ENCODE data around the gene C13orf42. TPM values are rescaled to one million over a fixed set of nuclear protein-coding genes. Genes with fewer than 3 reads are reported as not detected.

The C13orf42 gene
- total RNA-seq, 2 experiments from 2014 or later: not detected

GRCh38 chr13:51064753-51065152 lies 46.3 kb downstream of the C13orf42 start:
- ATAC-seq (no peak), DNase-seq (no peak)
- H3K9me3 Mint-ChIP-seq: no peaks in the 10 kb centered on the region
- H3K27me3 Mint-ChIP-seq: peaks cover 16% of the 10 kb centered on the region
- CTCF ChIA-PET: no interaction called here
- TF ChIP-seq CTCF (IDR thresholded peaks at IDR 0.05): no peak
- H3K27ac Mint-ChIP-seq: no peak overlapping the region
- peaks cover 3% of the 10 kb centered on the region for H3K4me1 Mint-ChIP-seq (ENCODE audit: low read depth)
- intact Hi-C loops (cut with micrococcal nuclease): no loop called here
- H3K36me3 Mint-ChIP-seq (ENCODE audit: low read depth): no peaks in the 10 kb centered on the region
- H3K4me3 Mint-ChIP-seq: no peak overlapping the region
- POLR2A ChIA-PET: interaction anchor here (0.6 kb wide), 1 partner anchor 1035 kb away, joined by 3 read pairs; no protein-coding TSS in a partner anchor

GRCh38 chr13:51063909-51064308 lies 47.2 kb downstream of the C13orf42 start:
- Mint-ChIP-seq H3K36me3 (ENCODE audit: low read depth) (no peaks in the 10 kb centered on the region), H3K27me3 (peaks cover 16% of the 10 kb centered on the region), H3K27ac (no peak overlapping the region), H3K4me1 (ENCODE audit: low read depth) (peaks cover 3% of the 10 kb centered on the region), H3K4me3 (no peak overlapping the region), H3K9me3 (no peaks in the 10 kb centered on the region)
- TF ChIP-seq CTCF (IDR thresholded peaks at IDR 0.05): no peak
- no peak for DNase-seq
- CTCF ChIA-PET: no interaction called here
- POLR2A ChIA-PET: no interaction called here
- intact Hi-C loops (cut with micrococcal nuclease): no loop called here
- no peak for ATAC-seq

- H3K27me3 Mint-ChIP-seq: no peaks in the 10 kb centered on the region
- intact Hi-C loops (cut with micrococcal nuclease): no loop called here
- TF ChIP-seq CTCF (IDR thresholded peaks at IDR 0.05): no peak
- DNase-seq (no peak), ATAC-seq (no peak)
- CTCF ChIA-PET: interaction anchor here (1.1 to 3.0 kb wide), 2 partner anchors 11 to 228 kb away, joined by 4 to 15 read pairs; no protein-coding TSS in a partner anchor
- no peak overlapping the region for H3K27ac Mint-ChIP-seq
- H3K4me1 Mint-ChIP-seq (ENCODE audit: low read depth): no peaks in the 10 kb centered on the region
- H3K36me3 Mint-ChIP-seq (ENCODE audit: low read depth): no peaks in the 10 kb centered on the region
- H3K4me3 Mint-ChIP-seq: no peak overlapping the region
- POLR2A ChIA-PET: no interaction called here
- no peaks in the 10 kb centered on the region for H3K9me3 Mint-ChIP-seq
Observed at GRCh38 chr13:51058461-51059167, 52.5 kb downstream of the C13orf42 start.

GRCh38 chr13:51057906-51058305 lies 53.2 kb downstream of the C13orf42 start:
- ATAC-seq (no peak), DNase-seq (no peak)
- ChIA-PET POLR2A (no interaction called here), CTCF (interaction anchor here (1.1 to 3.0 kb wide), 2 partner anchors 11 to 229 kb away, joined by 4 to 15 read pairs; no protein-coding TSS in a partner anchor)
- Mint-ChIP-seq H3K27ac (no peak overlapping the region), H3K27me3 (no peaks in the 10 kb centered on the region), H3K36me3 (ENCODE audit: low read depth) (no peaks in the 10 kb centered on the region), H3K4me1 (ENCODE audit: low read depth) (no peaks in the 10 kb centered on the region), H3K9me3 (no peaks in the 10 kb centered on the region), H3K4me3 (no peak overlapping the region)
- TF ChIP-seq CTCF (IDR thresholded peaks at IDR 0.05): no peak
- intact Hi-C loops (cut with micrococcal nuclease): no loop called here

- H3K27me3 Mint-ChIP-seq: no peaks in the 10 kb centered on the region
- POLR2A ChIA-PET: no interaction called here
- ATAC-seq (no peak), DNase-seq (no peak)
- no peaks in the 10 kb centered on the region for H3K4me1 Mint-ChIP-seq (ENCODE audit: low read depth)
- no peak overlapping the region for H3K4me3 Mint-ChIP-seq
- CTCF ChIA-PET: interaction anchor here (3.0 kb wide), 1 partner anchor 12 kb away, joined by 15 read pairs; no protein-coding TSS in a partner anchor
- intact Hi-C loops (cut with micrococcal nuclease): no loop called here
- H3K9me3 Mint-ChIP-seq: no peaks in the 10 kb centered on the region
- H3K27ac Mint-ChIP-seq: no peak overlapping the region
- no peak for TF ChIP-seq CTCF (IDR thresholded peaks at IDR 0.05)
- no peaks in the 10 kb centered on the region for H3K36me3 Mint-ChIP-seq (ENCODE audit: low read depth)
Observed at GRCh38 chr13:51057001-51057400, 54.1 kb downstream of the C13orf42 start.
